Gastroesophageal sphincter (tissue), 4 donors: Measurements from ENCODE around the gene GTF3C2. TPM values are rescaled to one million over a fixed set of nuclear protein-coding genes. Genes with fewer than 3 reads are reported as not detected.

Experiments
- ATAC-seq: fragments of 150-250 bp; one replicate; pipeline ENCODE4 v1.9.1; 2016; ENCODE audit warnings: mild to moderate bottlenecking, moderate library complexity
- H3K27ac ChIP-seq, 4 donors: fragments of 200-600 bp; sonication (generic) in 3 of 4; 1 replicate in 3 of 4; 2 replicates in 1 of 4; pipeline ENCODE4 v1.5.1; 2016 to 2019
- H3K27me3 ChIP-seq: fragments of 200-600 bp; sonication (generic); one replicate; pipeline ENCODE4 v1.5.1; 2019
- H3K36me3 ChIP-seq, 2 donors: fragments of 200-600 bp; sonication (generic); one replicate each; pipeline ENCODE4 v1.5.1; 2019; ENCODE audit warnings: control low read depth in 1 of 2
- H3K4me1 ChIP-seq, 3 donors: fragments of 200-600 bp; sonication (generic); 1 replicate in 2 of 3; 2 replicates in 1 of 3; pipeline ENCODE4 v1.5.1; 2016 to 2019; ENCODE audit warnings: control low read depth in 2 of 3
- H3K4me3 ChIP-seq, 2 donors: fragments of 200-600 bp; sonication (generic); one replicate each; pipeline ENCODE4 v1.5.1; 2019; ENCODE audit warnings: mild to moderate bottlenecking in 1 of 2, moderate library complexity in 1 of 2
- H3K9me3 ChIP-seq, 3 donors: fragments of 200-600 bp; sonication (generic); one replicate each; pipeline ENCODE4 v1.5.1; 2017 to 2019; ENCODE audit warnings: control low read depth in 2 of 3
- EP300 ChIP-seq: sonication (generic); formaldehyde crosslinking; IDR thresholded peaks from one replicate; pipeline ENCODE4 v1.6.1; 2017; ENCODE audit warnings: antibody characterized with exemption, mild to moderate bottlenecking
- POLR2A ChIP-seq, 2 donors: fragments of 450-650 bp; IDR thresholded peaks; one replicate each; pipeline ENCODE4 v1.6.1; 2017; ENCODE audit warnings: antibody characterized with exemption in 2 of 2, mild to moderate bottlenecking in 2 of 2, moderate library complexity in 1 of 2
- POLR2AphosphoS5 ChIP-seq: sonication (generic); formaldehyde crosslinking; IDR thresholded peaks from one replicate; pipeline ENCODE4 v1.6.1; 2017; ENCODE audit warnings: antibody characterized with exemption
- WGBS, 2 donors: methylation state at CpG; one replicate each; pipeline ENCODE4 v1.1.5; 2018; ENCODE audit warnings: low coverage in 1 of 2; 5-methylcytosine and 5-hydroxymethylcytosine counted together
- total RNA-seq, 4 donors: library from RNA; depleted of rRNA; stranded (reverse); fragments of >200 nt; gene quantifications; one replicate each; pipeline ENCODE4 v1.1.0, GENCODE V29; 2016
- TF ChIP-seq, protein P1 (sequence below), 4 experiments: fragments of 200-600 bp in 2 of 4; fragments of 450-650 bp in 2 of 4; sonication (generic) in 1 of 4; IDR thresholded peaks; one replicate each; pipeline ENCODE4 v1.5.1; 2017 to 2019; ENCODE audit warnings: antibody characterized with exemption in 4 of 4, mild to moderate bottlenecking in 2 of 4, moderate library complexity in 2 of 4

The GTF3C2 gene
- total RNA-seq, 4 donors from 2014 or later = 26.2 to 68.5 (median 32.0) TPM

DNA sequence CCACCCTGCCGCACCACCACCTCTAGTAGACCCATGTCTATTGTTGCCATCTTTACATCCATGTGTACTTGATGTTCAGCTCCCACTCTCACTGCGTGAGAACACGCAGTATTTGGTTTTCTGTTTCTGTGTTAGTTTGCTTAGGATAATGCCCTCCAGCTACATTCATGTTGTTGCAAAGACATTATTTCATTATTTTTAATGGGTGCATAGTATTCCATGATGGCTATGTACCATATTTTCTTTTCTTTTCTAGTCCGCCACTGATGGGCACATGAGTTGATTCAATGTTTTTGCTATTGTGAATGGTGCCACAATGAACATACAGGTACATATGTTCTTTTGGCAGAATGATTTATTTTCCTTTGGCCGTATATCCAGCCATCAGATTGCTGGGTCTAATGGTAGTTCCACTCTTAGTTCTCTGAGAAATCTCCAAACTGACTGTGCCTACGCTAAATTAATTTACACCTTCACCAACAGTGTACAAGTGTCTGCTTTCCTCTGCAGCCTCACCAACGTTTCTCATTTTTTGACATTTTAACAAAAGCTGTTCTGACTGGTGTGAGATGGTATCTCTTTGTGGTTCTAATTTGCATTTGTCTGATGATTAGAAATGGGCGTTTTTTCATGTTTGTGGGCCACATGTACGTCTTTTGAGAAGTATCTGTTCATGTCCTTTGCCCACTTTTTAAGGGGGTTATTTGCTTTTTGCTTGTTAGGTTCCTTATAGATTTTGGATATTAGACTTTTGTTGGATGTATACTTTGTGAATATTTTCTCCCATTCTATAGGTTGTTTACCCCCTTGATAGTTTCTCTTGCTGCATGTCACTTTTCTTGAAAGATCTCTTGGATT, 34.5 kb upstream of the GTF3C2 start:
- ATAC-seq = no peak
- Histone ChIP-seq H3K9me3 (no peaks in the 10 kb centered on the region), H3K36me3 (peaks cover 0 to 22% of the 10 kb centered on the region in 2 donors), H3K27me3 (no peaks in the 10 kb centered on the region), H3K4me1 (no peaks in the 10 kb centered on the region), H3K4me3 (no peak overlapping the region), H3K27ac (no peak overlapping the region)
- 91 to 95% methylated on average over 8 to 9 of the region's 9 CpGs for WGBS, 2 donors
- TF ChIP-seq POLR2AphosphoS5 (no peak), POLR2A (IDR thresholded peaks at IDR 0.05) (no peak), EP300 (no peak)
- TF ChIP-seq, protein P1, sequence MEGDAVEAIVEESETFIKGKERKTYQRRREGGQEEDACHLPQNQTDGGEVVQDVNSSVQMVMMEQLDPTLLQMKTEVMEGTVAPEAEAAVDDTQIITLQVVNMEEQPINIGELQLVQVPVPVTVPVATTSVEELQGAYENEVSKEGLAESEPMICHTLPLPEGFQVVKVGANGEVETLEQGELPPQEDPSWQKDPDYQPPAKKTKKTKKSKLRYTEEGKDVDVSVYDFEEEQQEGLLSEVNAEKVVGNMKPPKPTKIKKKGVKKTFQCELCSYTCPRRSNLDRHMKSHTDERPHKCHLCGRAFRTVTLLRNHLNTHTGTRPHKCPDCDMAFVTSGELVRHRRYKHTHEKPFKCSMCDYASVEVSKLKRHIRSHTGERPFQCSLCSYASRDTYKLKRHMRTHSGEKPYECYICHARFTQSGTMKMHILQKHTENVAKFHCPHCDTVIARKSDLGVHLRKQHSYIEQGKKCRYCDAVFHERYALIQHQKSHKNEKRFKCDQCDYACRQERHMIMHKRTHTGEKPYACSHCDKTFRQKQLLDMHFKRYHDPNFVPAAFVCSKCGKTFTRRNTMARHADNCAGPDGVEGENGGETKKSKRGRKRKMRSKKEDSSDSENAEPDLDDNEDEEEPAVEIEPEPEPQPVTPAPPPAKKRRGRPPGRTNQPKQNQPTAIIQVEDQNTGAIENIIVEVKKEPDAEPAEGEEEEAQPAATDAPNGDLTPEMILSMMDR (IDR thresholded peaks at IDR 0.05) = no peak

DNA sequence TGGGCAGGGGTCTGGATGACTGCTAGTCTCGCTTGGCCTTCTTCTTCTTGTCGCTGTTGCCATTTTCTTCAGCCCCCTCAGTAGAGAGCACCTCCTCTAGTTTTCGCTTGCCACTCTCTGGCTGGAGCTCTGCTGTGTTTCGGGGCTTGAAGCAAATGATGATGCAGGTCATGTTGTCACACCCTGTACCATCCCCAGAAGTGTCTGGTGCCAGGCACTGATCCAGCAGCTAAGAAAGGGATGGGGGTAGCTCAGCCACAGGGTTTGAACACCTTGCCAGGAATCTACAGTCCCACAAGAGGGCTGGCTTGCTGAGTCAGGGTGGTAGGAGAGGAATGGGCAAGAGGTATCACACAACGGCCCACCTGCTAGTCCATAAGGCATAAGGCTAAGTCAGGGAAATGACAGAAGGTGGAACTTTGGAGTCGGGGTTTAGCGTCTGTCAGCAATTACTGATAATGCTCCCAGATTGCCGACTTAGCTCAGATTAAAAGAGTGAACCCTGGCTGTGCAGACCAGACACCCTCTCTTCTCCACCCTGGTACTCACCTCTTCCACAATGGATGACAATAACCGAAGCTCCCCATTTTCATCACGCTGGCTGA, 25.1 kb upstream of the GTF3C2 start:
- no peak for TF ChIP-seq POLR2A (IDR thresholded peaks at IDR 0.05)
- TF ChIP-seq, protein P1 (IDR thresholded peaks at IDR 0.05) = no peak
- peak overlapping the region in 3 of 4 donors; percentile 90 to 95 (median 90) for H3K27ac ChIP-seq
- 83 to 96% methylated on average over 4 to 6 of the region's 10 CpGs for WGBS, 2 donors
- no peak overlapping the region for H3K4me3 ChIP-seq
- H3K27me3 ChIP-seq = no peaks in the 10 kb centered on the region
- no peak for ATAC-seq
- peaks cover 0 to 71% of the 10 kb centered on the region in 2 donors for H3K36me3 ChIP-seq
- H3K9me3 ChIP-seq = no peaks in the 10 kb centered on the region
- H3K4me1 ChIP-seq = peaks cover 0 to 34% (median 14%) of the 10 kb centered on the region in 3 donors

DNA sequence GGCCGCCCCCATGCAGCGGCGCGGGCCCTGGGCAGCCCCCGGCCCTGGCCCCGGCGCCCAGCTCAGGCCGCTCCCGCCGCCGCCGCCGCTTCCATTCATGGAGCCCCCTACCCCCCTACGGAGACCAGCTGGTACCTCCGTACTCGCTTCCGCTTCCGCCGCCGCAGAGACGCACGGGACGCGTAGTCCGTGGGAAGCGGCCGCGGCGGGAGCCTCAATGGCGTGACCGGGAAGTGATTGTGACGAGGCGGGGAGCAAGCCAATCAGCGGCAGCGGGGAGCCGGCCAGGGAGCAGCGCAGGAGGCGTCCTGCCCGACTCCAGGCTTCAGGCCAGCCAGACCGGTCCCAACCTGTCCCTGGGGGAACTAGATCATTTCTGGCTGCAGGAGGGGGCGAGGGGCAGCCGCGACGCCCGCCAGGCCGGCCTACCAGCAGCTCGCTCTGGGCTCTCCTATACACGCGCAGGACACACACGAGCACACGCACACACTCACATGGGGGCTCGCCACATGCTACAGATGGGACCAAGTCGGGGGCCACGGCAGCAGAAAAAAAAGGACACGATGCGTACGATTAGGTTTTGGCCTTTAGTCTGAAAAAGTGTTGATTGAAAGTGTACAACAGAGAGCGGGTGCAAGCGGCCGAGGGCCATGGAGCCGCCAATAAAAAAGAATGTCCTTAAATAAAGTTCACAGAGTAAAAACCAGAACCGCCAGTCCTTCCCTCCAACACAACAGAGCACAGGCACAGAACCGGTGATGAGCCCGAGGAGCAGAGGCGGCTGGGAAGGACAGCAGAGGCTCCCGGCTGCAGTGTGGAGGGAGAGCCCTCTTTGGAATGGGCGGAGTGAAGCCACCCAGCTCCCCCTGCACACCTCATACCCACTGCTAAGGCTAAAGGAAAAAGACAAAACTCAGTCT, 24.3 kb upstream of the GTF3C2 start, which contains the start of gene ZNF513:
ZNF513 (minus strand) TSS at position 109 of the 920 bp plus-strand sequence. CDS start 208 bp downstream, outside the sequence.
- 22 to 38% methylated on average over 16 to 22 of the region's 67 CpGs for WGBS, 2 donors
- TF ChIP-seq, protein P1 (IDR thresholded peaks at IDR 0.05) = no peak
- TF ChIP-seq POLR2AphosphoS5 (peak; percentile 89), EP300 (no peak), POLR2A (IDR thresholded peaks at IDR 0.05) (peak; percentile 27 to 28)
- Histone ChIP-seq H3K27ac (peak within 1 kb of the TSS; percentile 66 to 95 (median 90)), H3K4me3 (peak within 1 kb of the TSS; percentile 53 to 79), H3K9me3 (no peaks in the 10 kb centered on the region), H3K36me3 (peaks cover 0 to 71% of the 10 kb centered on the region in 2 donors), H3K4me1 (peaks cover 0 to 34% (median 14%) of the 10 kb centered on the region in 3 donors), H3K27me3 (no peaks in the 10 kb centered on the region)
- peak; percentile 98 for ATAC-seq

DNA sequence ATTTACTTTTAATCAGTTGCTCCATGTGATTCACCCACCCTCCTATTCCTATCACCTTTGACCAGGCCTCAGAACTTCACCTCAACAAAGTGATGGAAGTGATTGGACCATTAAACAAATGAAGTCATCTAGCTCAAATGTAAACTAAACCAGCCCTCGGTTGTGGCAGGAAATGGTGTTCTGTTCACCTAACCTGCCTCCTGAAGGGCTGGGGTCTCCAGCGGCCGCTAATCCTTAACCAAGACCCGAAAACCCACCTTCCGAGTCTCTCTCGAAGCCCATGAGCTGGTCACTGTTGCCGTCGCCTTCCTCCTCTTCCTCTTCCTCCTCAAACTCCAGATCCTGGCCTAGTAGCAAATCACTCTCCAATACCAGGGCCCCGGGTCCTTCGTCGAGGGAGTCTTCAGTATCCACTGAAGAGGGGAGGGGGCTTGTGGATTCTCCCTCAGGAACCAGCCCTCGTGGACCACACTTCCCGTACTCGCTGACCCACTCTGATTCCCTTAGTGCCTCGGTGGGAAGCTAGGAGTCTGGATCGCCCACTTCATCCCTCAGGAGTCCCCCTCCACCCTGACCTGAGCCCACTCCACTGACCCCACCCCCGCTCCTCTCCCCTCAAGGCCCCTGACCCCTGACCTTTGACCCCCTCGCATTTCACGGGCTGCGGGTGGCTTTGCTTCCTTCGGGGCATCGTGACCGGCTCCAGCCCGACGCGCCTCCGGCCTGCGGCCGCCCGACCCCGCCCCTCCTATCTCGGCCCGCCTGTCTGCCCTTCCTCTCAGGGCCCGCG, 23.5 kb upstream of the GTF3C2 start:
- Histone ChIP-seq H3K4me1 (peaks cover 0 to 34% (median 14%) of the 10 kb centered on the region in 3 donors), H3K4me3 (peak overlapping the region; percentile 53 to 79), H3K36me3 (peaks cover 0 to 71% of the 10 kb centered on the region in 2 donors), H3K27me3 (no peaks in the 10 kb centered on the region), H3K9me3 (no peaks in the 10 kb centered on the region), H3K27ac (peak overlapping the region; percentile 43 to 95 (median 90))
- 0 to 4% methylated on average over 5 to 12 of the region's 35 CpGs for WGBS, 2 donors
- ATAC-seq = peak; percentile 65
- peak; percentile 11 for TF ChIP-seq POLR2AphosphoS5
- TF ChIP-seq, protein P1 (IDR thresholded peaks at IDR 0.05) = no peak
